OCI-LY1 (cell line): Measurements from ENCODE around the gene GALNT2.

ENCODE experiments used
- CTCF ChIP-seq: fragments of 200-600 bp; sonication (generic), shearing (Covaris generic); IDR thresholded peaks from 2 replicates; pipeline ENCODE4 v1.5.1; 2017; ENCODE audit warnings: mild to moderate bottlenecking, antibody characterized with exemption, low read length, moderate library complexity, mixed read lengths
- EZH2 ChIP-seq: fragments of 200-600 bp; sonication (generic), shearing (Covaris generic); IDR thresholded peaks from 2 replicates; pipeline ENCODE4 v1.8.0; 2017; ENCODE audit warnings: borderline replicate concordance, mixed run types, mild to moderate bottlenecking, antibody characterized with exemption, low read length, moderate library complexity, mixed read lengths

- TF ChIP-seq CTCF, result no peak
- TF ChIP-seq EZH2, result no peak
Observed at GRCh38 chr1:230150615-230151014, 83.6 kb downstream of the GALNT2 start.
